T47D (cell line): ENCODE measurements around the gene GAS6.
A peak's percentile ranks its signal among the peaks of the same experiment; 100 is the strongest.

Source experiments
- DNase-seq, 2 experiments: peaks; one replicate each; pipeline versions ENCODE4 v3.0.0 to v3.0.0-alpha.2; 2011 to 2012; ENCODE audit warnings: low read depth in 1 of 2, low spot score in 1 of 2
- JUND ChIP-seq: IDR thresholded peaks from 2 replicates; pipeline ENCODE4 v1.6.1; 2012; ENCODE audit warnings: low read depth
- in situ Hi-C: cut with HindIII; loops from 2 replicates; pipeline ENCODE4 v1.10.0; 2016; ENCODE audit warnings: low sequenced_read_pairs, low pct_unique_long_range_greater_than_20kb

Gene GAS6

DNA sequence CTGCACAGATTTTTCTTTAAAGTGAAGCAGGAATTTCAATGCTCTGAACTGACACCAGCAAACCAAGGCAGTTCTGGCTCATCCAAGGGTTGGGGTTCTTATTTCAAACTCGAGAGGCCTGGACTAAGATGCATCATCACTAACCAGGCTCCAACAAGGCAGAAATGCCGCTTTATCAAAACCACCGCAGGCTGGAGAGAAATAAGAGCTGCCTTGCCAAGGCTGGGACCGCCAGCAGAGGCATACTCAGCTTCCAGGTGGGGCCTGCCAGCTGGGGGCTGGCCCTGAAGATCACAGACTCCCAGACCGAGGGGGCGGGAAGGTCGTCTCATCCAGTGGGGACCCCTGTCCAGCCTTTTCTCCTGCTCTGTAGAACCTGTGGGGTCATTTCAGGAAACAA lies 37.4 kb upstream of the GAS6 start:
- in situ Hi-C loops: no loop called here
- TF ChIP-seq JUND: no peak
- DNase-seq: no peak

GRCh38 chr13:113900646-113901045 lies 36.8 kb upstream of the GAS6 start:
- in situ Hi-C loops: no loop called here
- DNase-seq: no peak
- no peak for TF ChIP-seq JUND

- no peak for TF ChIP-seq JUND
- in situ Hi-C loops: no loop called here
- no peak for DNase-seq
Measured at GRCh38 chr13:113898391-113898790, 34.5 kb upstream of the GAS6 start.

GRCh38 chr13:113897966-113898365 lies 34.1 kb upstream of the GAS6 start:
- no peak for TF ChIP-seq JUND
- in situ Hi-C loops: no loop called here
- peak in 1 of 2 experiments; percentile 50 for DNase-seq

GRCh38 chr13:113897161-113897560 lies 33.3 kb upstream of the GAS6 start:
- peak in 1 of 2 experiments; percentile 81 for DNase-seq
- in situ Hi-C loops: no loop called here
- TF ChIP-seq JUND: no peak

- in situ Hi-C loops: no loop called here
- DNase-seq: no peak
- TF ChIP-seq JUND: no peak
Measured at GRCh38 chr13:113895436-113895835, 31.6 kb upstream of the GAS6 start.

- DNase-seq: no peak
- TF ChIP-seq JUND: no peak
- in situ Hi-C loops: no loop called here
Measured at GRCh38 chr13:113890774-113891480, 27.1 kb upstream of the GAS6 start.

- no peak for TF ChIP-seq JUND
- in situ Hi-C loops: no loop called here
- DNase-seq: no peak
Measured at GRCh38 chr13:113889467-113889866, 25.6 kb upstream of the GAS6 start.

DNA sequence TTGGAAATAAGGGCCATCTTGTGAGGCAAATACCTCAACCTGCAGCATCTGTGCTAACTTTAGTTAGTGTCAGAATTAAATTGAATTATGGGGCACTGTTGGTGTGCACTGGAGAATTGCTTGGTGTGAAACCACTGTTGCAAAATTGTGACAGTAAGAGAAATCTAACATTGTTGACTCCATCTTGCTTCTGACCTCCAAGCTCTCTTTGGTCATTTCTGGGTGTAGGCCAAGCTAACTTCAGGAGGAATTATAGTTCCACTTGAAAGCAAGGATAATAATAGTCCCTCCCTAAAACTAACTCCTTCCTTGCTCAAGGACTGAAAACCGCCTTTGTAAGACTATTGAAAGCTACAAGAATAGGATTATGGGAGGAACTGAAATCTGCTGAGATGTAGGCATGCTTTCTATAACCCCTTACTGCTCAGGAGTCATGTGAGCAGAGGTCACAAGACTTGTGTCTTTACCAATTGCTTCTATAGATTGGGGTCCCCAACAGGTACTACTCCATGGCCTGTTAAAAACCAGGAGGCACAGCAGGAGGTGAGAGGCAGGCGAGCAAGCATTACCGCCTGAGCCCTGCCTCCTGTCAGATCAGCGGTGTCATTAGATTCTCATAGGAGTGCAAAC lies 24.9 kb upstream of the GAS6 start:
- no peak for DNase-seq
- TF ChIP-seq JUND: no peak
- in situ Hi-C loops: no loop called here

DNA sequence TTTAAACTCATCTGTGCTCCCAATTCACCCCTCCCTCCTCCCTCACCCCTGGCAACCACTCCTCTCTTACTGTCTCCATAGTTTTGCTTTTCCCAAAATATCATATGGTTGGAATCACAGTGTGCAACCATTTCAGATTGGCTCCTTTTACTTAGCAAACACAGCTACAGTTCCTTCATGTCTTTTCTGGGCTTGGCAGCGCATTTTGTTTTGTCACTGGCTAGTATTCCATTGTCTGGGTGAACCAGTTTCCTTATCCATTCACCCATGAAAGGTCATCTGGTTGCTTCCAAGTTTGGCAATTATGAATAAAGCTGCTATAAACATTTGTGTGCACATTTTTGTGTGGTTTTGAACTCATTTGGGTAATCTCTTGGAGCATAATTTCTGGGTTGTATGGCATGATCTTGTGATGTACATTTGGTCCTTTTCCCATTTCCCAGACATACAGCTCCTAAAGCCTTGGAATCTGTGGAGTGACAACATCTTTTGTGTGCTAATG lies 23.9 kb upstream of the GAS6 start:
- no peak for TF ChIP-seq JUND
- in situ Hi-C loops: no loop called here
- DNase-seq: no peak

DNA sequence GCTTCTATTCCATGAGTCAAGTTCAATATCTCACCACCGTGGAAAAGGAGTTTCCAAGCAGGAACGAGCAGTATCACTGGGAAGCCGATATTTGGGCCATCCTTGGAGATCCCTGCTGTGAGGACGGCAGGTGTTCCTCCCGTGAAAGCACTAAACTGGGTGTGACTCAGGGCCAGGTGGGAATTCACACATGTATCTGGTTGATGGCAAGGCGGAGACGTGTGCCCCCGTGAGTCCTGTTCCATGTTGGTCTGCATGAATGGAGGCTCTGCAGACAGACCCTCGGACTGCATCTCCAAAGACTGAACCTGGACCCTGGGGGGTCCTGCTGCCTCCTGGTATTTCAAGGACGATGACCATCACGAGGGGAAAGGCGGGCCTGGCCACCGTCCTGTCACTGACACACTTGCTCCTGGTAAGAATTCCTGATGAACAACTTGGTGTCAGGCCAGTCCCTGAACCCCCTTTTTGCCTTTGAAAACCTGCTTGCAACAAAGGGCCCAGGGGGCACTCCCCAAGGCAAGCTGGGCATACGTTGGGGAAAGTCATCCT lies 22.8 kb upstream of the GAS6 start:
- in situ Hi-C loops: no loop called here
- no peak for DNase-seq
- TF ChIP-seq JUND: no peak

GRCh38 chr13:113884821-113885220 lies 20.9 kb upstream of the GAS6 start:
- TF ChIP-seq JUND: no peak
- in situ Hi-C loops: no loop called here
- no peak for DNase-seq

DNA sequence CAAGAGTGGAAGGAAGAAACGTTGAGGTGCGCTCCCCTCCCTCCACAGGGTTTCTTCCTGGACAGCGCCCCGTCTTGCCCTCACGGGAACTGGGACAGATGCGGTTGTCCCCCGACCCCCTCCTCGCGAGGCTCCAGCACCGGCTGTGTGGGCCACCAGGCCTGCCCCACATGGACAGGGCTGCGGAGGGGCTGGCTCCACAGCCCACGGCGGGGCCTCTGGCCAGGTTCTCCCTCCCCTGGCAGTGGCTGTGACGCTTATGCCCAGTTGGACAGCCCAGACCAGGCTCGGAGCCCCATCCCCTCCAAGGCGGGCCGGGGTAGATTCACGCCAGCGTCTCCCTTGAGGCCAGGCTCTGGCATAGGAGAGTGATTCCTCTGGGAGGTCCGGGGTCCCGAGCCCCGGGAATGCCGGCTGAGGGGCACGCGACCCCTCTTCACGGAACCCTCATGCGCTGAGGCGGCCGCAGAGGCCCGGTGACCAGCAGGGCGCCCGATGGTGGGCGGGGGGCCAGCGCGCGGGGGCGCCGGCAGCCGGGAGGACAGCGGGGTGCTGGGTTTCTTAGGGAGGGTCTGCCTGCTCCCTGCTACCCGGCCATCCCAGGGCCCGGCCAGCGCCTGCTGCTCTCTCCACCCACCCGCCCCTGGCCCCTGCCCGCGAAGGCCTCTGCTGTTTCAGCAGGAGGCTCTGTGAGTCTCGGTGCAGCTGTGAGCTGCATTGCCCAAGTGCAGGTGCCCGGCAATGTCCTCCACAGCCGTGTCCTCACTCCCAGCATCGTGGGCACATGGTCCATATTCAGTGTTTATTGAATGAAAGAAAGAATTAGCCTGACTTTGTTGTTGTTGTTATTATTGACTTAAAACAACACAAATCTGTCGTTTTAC lies 20.3 kb upstream of the GAS6 start:
- in situ Hi-C loops: no loop called here
- no peak for TF ChIP-seq JUND
- DNase-seq: no peak
